ENCODE results near the gene FCRL3.
A peak's percentile ranks its signal among the peaks of the same experiment; 100 is the strongest.
"Not testable (repeated sequence)": the region's sequence is repeated elsewhere in the genome, so short reads cannot be mapped to it uniquely, and the experiment has no call there.

FCRL3 gene, protein sequence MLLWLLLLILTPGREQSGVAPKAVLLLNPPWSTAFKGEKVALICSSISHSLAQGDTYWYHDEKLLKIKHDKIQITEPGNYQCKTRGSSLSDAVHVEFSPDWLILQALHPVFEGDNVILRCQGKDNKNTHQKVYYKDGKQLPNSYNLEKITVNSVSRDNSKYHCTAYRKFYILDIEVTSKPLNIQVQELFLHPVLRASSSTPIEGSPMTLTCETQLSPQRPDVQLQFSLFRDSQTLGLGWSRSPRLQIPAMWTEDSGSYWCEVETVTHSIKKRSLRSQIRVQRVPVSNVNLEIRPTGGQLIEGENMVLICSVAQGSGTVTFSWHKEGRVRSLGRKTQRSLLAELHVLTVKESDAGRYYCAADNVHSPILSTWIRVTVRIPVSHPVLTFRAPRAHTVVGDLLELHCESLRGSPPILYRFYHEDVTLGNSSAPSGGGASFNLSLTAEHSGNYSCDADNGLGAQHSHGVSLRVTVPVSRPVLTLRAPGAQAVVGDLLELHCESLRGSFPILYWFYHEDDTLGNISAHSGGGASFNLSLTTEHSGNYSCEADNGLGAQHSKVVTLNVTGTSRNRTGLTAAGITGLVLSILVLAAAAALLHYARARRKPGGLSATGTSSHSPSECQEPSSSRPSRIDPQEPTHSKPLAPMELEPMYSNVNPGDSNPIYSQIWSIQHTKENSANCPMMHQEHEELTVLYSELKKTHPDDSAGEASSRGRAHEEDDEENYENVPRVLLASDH

DNA sequence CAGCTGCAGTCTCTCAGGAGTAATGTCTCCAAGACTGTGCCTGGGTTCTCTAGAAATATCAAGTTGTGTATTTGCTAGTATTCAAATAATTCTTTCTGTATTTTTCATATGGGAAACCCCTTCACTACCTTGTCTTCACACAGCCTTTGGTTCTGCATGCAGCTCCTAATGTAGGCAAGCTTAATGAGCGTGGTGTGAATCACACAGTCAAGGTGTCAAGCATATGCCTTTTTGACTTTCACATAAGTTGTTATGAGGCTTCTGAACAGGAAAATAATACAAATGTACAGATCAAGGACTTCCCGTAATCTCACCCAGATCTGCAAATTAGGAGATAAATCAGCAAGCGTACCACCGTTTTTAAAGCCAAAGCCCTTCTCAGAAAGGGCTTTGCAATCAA is at the start of gene FCRL3:
Gene FCRL3 (minus strand): TSS at position 38 of the 400 bp plus-strand sequence. CDS start 280 bp downstream, outside the sequence.
- DNase-seq, result no peak

DNA sequence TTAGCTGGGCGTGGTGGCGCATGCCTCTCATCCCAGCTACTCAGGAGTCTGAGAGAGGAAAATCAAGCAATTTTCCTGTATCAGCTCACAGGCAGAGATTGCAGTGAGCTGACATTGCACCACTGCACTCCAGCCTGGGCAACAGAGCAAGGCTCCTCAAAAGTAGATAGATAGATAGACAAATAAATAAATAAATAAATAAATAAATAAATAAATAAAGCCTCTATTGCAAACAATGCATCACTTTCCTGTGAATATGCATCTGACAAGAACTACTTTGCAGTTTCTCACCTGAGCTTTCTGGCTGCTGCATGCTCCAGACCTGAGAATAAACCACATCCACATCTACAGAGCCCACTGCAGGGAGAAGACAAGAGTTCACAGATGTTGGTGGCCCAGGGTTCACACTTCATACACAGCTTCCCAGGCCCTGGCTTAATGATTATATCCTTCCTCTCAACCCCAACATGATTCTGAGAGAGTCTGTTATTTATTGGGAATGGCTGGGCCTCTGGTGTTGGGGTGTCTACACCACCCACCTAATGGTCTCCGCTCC is 47.8 kb upstream of the FCRL3 start:
- no peak for DNase-seq

DNA sequence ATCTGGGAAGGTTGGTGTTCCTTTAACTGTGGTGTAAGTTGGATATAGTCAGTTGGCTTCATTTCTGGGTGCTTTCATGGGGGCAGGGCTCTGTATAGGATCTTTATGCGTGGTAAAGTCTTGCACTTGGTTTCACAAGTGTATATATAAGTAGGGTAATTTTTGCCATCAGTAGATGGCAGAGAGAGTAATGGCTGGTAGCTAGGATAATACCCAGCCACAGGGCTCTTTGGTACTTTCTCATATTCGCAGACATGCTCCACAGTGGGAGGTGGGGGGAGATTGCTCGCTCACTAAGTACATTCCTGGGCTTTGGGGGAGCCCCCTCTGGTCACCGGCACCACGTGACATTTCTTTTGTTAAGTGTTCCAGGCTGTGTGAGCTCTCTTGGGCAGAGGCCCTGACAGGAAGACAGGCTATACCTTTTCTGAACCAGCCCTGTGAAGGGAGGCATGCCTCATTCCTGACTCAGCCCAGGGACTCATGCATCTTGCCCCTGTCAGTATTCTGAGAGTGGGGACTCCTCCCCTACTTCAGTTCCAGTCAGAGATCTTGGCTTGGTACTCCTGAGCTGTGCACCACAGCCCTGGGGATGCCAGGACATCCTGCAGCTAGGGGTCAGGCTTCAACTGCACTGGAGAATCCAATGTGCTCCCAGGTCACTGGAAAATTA is 38.8 kb upstream of the FCRL3 start:
- no peak for DNase-seq

DNA sequence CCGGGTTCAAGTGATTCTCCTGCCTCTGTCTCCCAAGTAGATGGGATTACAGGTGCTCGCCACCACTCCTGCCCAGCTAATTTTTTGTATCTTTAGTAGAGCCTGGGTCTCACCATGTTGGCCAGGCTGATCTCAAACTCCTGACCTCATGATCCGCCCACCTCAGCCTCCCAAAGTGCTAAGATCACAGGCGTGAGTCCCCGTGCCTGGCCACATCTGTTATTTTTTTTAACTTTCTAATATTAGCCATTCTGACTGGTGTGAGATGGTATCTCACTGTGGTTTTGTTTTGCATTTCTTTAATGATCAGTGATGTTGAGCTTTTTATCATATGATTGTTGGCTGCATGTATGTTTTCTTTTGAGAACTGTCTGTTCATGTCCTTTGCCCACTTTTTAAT is 35.4 kb upstream of the FCRL3 start:
- DNase-seq, result not testable (repeated sequence)

DNA sequence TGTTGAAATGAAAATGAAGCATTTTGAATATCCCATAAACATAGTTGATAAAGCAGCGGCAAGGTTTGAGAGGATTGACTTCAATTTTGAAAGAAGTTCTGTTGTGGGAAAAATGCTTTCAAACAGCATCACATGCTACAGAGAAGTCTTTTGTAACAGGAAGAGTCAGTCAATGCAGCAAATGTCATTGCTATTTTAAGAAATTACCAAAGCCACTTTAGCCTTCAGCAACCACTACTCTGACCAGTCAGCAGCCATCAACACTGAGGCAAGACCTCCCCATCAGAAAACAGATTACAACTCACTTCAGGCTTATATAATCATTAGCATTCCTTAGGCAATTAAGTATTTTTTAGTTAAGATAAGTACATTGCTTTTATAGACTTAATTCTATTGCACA is 33.8 kb upstream of the FCRL3 start:
- no peak for DNase-seq

DNA sequence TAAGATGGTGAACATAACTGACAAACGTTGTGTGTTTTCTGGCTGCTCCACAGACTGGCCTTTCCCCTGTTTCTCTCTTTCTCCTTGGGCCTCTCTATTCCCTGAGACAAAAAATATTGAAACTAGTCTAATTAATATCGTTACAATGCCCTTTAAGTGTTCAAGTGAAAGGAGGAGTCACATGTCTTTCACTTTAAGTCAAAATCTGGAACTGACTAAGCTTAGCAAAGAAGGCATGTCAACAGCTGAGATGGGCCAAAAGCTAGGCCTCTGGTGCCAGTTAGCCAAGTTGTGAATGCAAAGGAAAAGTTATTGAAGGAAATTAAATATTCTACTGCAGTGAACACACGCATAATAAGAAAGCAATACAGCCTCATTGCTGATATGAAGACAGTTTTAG is 32.2 kb upstream of the FCRL3 start:
- DNase-seq, result no peak

DNA sequence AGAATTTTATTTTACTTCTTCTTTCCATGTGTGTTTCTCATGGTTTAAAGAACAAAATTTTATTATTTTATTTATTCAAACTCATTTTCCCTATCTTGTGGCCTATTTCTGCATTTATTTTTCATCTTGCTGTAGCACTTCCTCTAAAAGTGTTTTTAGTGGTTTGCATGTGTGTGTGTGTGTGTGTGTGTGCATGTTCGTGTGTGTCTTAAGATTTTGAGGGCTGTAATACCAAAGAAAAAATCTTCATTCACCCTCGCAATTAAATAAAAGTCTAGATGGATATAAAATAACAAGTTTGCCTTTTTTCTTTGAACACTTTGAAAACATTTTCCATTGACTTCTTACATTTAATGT is 24.6 kb upstream of the FCRL3 start:
- no peak for DNase-seq

DNA sequence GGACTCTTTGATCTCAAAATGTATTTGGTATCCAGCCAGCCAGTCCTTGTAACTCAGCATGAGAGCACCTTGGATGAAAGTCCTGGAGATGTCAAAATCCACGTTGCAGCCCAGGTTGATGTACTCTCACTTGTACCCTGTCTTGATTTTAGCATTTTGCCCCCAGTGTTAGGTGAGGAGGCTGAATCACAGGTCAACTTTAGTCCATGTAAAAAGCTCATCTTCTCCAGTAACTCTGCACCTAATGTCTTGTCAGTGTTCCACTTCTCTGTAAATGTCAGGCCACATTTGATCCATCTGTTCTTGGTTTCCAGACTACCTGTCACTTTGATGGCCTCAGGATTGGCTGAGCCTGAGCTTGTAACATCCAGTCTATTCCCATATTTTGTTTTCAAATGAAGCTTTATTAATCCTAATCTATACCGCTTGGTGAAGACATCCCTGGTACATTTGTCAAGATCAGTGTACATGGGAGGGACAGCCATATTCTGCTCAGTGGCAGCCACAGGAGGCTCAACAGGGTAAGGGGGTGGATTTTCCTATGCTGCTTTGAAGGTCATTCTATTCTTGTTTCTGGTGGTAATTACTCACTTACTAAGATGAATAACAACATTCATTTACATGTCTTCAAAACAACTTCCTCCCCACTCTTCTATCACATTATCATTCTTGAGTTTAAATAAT is 24.1 kb upstream of the FCRL3 start:
- DNase-seq, result no peak

DNA sequence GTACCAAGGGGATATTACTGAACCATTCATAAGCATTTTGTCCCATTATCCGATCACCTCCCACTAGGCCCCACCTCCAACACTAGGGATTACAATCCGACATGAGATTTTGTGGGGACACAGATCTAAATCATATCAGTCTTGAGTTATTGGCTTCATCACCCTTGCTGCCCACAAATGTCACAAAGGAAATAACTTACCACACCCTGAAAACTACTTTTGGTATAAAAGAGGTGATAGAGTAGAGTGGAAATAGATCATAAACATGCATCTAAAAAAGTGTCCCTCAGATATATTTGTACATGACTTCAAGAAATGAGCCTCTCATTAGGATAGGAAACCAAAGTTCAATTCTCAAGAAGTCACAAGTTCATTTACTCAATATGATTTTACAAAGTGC is 22.6 kb upstream of the FCRL3 start:
- DNase-seq, result no peak

DNA sequence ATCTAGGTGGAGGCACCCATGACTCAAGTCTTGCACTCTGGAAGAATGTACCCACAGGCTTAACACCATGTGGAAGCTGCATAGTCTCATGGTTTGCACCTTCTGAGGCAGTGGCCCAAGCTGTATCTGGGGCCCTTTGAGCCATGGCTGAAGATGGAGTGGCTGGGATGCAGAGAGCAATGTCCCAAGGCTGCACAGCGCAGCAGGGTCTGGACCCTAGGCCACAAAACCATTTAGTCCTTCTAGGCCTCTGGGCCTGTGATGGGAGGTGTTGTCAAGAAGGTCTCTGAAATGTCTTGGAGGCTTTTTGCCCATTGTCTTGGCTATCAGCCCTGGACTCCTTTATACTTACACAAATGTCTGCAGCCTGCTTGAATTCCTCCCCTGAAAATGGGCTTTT is 21.4 kb upstream of the FCRL3 start:
- no peak for DNase-seq

DNA sequence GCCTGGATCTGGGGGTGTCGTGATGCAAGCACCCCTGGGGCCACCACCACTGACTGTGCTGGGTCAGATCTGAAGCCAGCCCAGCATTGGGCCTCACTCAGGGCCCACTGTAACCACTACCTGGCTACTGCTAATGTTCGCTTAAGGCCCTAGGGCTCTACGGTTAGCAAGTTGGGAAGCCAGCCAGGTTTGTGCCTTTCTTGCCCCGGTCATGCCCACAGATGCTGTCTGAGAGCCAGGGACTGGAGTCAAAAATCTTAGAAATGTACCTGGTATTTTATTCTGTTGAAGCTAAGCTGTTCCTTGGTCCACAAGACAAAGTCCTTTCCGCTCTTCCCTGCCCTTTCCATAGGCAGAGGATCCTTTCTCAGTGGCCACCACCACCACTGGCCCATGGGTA is 15.2 kb upstream of the FCRL3 start:
- no peak for DNase-seq

DNA sequence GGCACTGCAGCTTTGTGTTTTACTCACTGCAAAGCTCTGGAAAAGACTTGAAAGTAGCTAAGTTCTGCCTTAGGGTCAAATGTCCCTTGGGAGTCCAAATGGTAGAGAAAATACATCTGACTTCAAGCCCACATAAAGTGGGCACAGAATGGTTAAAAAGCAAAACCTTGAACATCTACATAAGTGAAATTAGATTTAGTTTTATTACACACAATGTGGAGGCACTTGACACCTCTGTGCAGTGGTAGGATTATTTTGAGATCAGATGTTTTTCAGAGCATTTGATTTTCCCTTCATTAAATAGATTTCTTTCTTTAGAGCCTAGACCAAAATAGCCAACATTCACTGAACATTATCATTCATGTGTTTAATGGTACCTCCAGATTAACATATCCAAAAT is 11.2 kb upstream of the FCRL3 start:
- DNase-seq, result no peak

DNA sequence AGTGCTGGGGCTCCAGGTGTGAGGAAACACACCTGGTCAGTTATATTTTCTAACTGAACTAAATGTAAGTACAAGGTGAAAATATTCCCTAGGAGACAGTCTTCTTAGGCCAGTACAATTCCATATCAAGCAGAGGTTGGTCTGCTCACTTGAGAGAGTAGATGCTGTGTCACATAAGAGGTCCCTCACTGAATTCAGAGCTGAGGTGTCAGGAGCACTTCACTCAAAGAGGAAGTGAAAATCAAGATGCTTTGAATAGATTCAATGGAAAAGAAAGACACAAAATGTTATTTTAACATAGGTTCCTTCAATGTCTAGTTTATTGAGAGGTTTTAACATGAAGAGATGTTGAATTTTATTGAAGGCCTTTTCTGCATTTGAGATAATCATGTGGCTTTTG is 4.3 kb upstream of the FCRL3 start:
- no peak for DNase-seq

DNA sequence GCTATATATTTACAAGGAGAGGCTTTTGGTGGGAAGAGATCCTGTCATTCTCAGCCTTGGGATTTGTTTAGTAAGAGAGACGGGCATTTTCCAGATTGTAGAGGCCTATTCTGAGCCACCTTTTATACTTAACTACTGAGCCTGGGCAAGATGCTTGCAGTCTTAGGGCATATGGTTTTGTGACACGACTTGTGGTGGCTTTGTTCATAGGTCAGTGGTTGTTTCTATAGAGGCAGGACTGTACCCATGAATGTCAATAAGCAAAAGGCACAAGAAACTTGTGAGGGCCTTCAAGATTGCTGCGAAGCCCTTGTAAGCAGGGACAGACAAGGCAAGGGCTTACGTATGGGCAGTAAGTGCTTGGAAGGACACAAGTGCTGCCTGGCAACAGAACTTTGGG is 3.4 kb upstream of the FCRL3 start:
- no peak for DNase-seq

DNA sequence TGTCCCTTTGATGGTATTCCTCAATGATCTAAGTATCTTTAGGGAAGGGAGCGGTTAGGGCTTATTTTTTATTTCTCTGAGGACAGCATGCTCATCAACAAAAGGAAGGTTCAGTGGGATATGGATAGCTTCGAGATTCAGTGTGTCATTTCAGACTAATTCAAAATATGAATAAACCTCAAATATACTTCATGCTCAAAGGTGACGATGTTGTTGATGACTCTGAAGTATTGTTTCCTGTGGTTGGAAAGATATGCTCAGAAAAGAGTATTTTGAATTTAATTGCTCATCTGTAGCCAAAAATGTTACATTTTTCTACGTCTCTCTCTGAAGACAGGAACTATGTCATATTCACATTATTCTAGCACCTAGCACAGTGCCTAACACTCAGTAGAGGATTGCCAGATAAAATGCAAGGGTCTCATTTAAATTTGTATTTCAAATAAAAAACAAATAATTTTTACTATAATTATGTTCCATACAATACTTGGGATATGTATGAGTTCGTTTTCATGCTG is 1.8 kb upstream of the FCRL3 start:
- DNase-seq, result no peak

DNA sequence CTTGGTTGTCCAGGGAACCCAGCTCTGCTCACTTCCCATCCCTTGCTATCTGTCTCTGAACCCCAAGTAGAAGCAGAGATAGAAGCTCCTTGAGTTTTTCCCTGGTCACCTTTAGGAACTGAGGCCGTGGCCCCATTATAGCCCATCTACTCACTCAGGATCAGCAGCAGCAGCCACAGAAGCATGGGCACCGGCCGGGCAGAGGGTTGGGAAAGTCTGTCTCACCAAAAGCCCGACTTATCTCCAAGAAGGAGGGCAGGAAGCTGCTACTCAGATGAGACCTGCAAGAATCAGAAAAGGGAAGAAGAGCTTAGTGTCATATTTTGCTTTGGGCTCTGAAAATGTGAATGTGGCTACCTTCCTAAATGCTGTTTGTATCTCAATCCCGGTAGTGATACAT is 264 bp downstream of the FCRL3 start:
- no peak for DNase-seq

DNA sequence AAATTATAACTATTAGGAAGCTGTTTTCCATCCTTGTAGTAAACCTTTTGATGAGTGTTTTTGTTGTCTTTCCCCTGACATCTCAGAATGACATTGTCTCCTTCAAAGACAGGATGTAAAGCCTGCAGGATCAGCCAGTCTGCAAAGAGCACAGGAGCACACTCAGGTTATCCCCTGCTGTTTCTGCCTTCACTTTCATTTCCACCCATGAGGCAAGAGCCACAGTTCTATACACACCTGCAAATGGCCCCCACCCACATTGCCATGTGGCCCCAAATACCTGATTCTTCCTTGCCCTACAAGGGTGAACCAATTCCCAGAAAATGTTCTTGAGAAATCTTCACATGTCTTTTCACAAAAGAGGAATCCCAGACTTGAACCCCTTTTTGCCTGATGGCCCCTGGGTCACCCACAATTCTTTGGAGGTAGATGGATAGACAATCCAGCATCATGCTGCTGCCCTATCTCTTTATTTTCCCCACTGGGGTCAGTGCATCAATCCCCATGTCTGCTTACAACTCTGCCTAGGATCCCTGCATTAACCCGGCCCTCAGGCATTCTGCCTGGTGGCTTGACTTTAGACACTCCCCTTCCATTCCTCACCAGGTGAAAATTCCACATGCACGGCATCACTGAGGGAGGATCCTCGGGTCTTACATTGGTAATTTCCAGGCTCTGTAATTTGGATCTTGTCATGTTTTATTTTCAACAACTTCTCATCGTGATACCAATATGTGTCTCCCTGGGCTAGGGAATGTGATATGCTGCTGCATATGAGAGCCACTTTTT is 2.6 kb downstream of the FCRL3 start:
- no peak for DNase-seq

DNA sequence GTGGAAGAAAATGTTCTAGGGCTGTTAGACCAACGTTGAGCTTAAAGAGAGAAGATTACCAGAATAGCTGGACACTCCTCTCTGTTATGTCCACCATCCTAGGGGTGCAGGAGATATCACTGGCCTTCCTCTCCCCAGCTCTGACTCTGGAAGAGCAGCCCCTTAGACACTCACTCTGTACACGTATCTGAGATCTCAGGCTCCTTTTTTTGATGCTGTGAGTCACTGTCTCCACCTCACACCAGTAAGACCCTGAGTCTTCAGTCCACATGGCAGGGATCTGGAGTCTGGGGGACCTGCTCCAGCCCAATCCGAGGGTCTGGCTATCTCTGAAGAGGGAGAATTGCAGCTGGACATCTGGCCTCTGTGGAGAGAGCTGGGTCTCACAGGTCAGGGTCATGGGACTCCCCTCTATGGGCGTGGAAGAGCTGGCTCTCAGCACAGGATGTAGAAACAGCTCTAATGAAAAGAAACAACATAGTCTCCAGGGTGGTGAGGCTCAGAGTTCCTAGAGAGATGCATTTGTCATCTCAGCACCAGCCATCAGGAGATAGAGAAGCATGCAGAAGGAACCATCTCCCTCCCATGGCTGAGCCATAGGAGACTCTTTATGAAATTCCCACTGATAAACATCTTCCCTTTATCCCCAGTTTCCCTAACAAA is 3.5 kb downstream of the FCRL3 start:
- no peak for DNase-seq

DNA sequence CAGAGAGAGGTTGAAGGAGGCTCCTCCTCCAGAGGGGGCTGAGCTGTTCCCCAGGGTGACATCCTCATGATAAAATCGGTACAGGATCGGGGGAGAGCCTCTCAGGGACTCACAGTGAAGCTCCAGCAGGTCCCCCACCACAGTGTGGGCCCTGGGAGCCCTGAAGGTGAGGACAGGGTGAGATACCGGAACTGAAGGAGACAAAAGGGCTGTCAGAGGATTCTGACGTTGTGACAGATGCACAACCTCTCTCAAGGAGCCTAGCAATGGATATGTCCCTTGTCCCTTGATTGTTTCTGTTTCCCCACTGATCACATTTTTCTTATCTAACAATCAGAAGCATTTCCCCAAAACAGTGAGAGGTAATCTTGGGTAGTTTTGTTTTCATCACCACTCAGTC is 5.2 kb downstream of the FCRL3 start:
- DNase-seq, result no peak

DNA sequence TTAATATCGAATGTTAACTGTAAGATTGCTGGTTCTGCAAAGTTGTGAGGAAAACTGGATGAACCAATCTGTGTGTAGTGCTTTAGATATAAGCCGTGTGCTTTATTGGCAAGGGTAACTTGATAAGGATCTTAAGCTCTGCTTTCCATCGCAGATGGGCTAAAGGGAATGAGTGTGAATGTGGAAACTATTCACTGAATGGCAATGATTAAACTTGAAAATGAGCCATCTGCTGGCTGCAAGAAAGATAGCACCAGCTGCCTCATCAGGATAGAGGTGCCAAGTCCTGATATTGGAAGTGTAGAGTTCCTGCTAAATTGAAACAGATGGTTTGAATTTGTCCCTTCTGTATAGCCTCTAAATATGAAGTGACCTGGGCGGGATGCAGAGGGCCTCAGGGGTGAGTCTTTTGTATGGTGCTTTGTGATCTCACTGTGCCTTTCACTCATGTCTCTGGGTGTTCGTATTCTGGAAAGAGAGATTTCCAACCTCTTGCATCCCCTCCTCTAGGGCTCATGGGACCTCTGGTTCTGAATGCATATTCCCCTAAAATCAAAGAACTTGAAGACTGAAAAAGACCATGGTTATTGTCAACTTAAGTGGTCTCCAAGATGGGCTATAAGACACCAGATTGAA is 9.2 kb downstream of the FCRL3 start:
- peak; percentile 21 for DNase-seq
